ENCODE measurements around the gene SPAST. TPM values are rescaled to one million over a fixed set of nuclear protein-coding genes. Genes with fewer than 3 reads are reported as not detected.

Gene SPAST
- total and polyA plus RNA-seq, 2 of the 13 experiments (the other 11 are each of a cell fraction or from before 2014, with no cell fraction given), result 11.5 to 40.4 TPM

DNA sequence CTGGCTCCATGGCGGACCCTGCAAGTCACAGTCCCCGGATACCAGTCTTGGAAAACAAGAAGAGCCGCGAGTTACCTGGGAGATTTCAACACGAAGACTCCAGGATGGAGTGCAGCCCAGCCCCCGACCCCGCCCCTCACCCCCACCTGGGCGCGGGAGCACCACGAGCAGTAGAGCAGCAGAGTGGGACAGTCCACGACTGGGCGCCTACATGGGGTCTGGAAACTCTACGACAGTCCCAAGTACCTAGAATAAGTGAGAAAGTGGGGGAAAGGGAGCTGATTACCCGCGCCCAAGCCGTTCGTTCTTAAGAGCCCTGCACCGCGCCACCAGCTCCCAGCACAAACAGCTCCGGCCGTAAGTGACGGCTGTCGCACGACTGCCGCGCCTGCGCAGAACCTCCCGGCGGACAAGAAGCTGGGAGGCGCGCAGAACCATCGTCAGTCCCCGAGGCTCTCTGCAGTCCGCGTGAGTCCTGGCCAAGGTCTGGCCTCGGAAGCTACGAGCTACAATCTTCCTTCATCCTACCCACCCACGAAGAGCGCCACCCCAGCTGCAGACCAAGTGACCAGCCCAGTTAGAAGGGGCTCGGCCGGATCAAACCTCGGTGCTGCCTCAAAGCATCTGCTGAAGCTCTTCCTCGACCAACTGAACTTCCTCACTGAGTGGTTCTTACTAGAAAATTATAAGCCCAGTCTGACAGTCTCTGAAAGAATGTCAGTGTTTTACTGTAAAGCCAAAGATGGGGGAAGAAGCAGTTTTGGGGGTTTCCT lies 23.7 kb upstream of the SPAST start, which contains the start of gene DPY30 (continued):
- TF ChIP-seq, protein P1, sequence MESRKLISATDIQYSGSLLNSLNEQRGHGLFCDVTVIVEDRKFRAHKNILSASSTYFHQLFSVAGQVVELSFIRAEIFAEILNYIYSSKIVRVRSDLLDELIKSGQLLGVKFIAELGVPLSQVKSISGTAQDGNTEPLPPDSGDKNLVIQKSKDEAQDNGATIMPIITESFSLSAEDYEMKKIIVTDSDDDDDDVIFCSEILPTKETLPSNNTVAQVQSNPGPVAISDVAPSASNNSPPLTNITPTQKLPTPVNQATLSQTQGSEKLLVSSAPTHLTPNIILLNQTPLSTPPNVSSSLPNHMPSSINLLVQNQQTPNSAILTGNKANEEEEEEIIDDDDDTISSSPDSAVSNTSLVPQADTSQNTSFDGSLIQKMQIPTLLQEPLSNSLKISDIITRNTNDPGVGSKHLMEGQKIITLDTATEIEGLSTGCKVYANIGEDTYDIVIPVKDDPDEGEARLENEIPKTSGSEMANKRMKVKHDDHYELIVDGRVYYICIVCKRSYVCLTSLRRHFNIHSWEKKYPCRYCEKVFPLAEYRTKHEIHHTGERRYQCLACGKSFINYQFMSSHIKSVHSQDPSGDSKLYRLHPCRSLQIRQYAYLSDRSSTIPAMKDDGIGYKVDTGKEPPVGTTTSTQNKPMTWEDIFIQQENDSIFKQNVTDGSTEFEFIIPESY (CRISPR knock-in tag; IDR thresholded peaks at IDR 0.05), result peak; percentile 41; the same call in 1 of the 2 replicates
- TF ChIP-seq ZNF777 (CRISPR knock-in tag; IDR thresholded peaks at IDR 0.05), result no peak
- TF ChIP-seq ZNF768 (CRISPR knock-in tag; IDR thresholded peaks at IDR 0.05), result peak; percentile 79; the same call in 1 of the 2 replicates
- peak; percentile 98 to 100 for TF ChIP-seq POLR2A (IDR thresholded peaks at IDR 0.05; ENCODE audit: insufficient read depth in 1 of 2, low read depth in 2 of 2, low read length in 2 of 2)

DNA sequence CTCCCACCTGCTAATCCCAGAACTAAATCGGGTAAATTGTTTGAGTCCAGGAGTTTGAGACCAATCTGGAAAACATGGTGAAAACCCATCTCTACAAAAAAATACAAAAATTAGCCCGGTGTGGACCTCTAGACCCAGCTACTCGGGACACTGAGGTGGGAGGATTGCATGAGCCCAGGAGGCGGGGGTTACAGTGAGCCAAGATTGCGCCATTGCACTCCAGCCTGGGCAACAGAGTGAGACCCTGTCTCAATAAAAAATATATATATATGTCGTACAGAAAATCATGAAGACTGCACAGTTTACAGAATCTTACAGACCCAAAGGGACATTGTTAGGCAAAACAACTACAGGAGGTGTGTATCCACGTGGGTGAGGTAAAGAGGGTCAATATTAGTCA lies 19.8 kb upstream of the SPAST start:
- Histone ChIP-seq H3K9ac (ENCODE audit: insufficient read depth, low read depth, low read length) (no peak overlapping the region), H3K36me3 (replicated peaks in 1 of 2; ENCODE audit: control insufficient read depth in 1 of 2, insufficient read depth in 2 of 2, low read length in 2 of 2) (no peaks in the 10 kb centered on the region), H3K4me1 (ENCODE audit: insufficient read depth, low read length) (peaks cover 37% of the 10 kb centered on the region), H3K27ac (ENCODE audit: extremely low read length, insufficient read depth, low read length) (no peak overlapping the region), H3K9me3 (ENCODE audit: low read length) (no peaks in the 10 kb centered on the region), H3K79me2 (ENCODE audit: insufficient read depth, low read length) (peaks cover 8% of the 10 kb centered on the region), H3K4me2 (ENCODE audit: low read depth, low read length) (peak overlapping the region; percentile 43; the same call in 1 of the 2 replicates), H4K20me1 (ENCODE audit: insufficient read depth, low read length) (no peaks in the 10 kb centered on the region), H2AFZ (ENCODE audit: low read length) (peak overlapping the region; percentile 28), H3K27me3 (ENCODE audit: control insufficient read depth in 1 of 2, insufficient read depth in 2 of 2, low read length in 2 of 2) (no peaks in the 10 kb centered on the region; a peak in 1 of 5 replicates), H3K4me3 (replicated peaks in 1 of 3; ENCODE audit: insufficient read depth in 1 of 3, low read depth in 2 of 3, low read length in 3 of 3) (no peak overlapping the region)
- intact Hi-C loops (cut with micrococcal nuclease; ENCODE audit: unreplicated experiment) (no loop called here), in situ Hi-C loops (cut with HindIII; ENCODE audit: extremely low pct_ligation_motif_present, low pct_unique_long_range_greater_than_20kb) (no loop called here)
- ChIA-PET CTCF (ENCODE audit: low intra/inter-chr PET ratio, low total read pairs) (no interaction called here), POLR2A (interaction anchor here (8.1 kb wide), 1 partner anchor 20 kb away, joined by 146 read pairs; the partner anchor contains the start of gene SPAST)
- BruUV-seq (replicated peaks), result no TSS peak
- ATAC-seq (no peak), DNase-seq (ENCODE audit: low spot score) (no peak), FAIRE-seq (no peak)
- 0 out of 2 replicates have a peak, but pooled peaks have one; percentile 26 for TF ChIP-seq CEBPB (IDR thresholded peaks at IDR 0.05; ENCODE audit: borderline replicate concordance, low read depth, low read length)
- TF ChIP-seq CEBPG (CRISPR knock-in tag; IDR thresholded peaks at IDR 0.05), result peak; percentile 30; the same call in 1 of the 2 replicates
- TF ChIP-seq ZNF121 (CRISPR knock-in tag; IDR thresholded peaks at IDR 0.05), result peak; percentile 94
- no peak for TF ChIP-seq HOXD1 (CRISPR knock-in tag; IDR thresholded peaks at IDR 0.05)
- 45% methylated on average over 7 of the region's 7 CpGs for WGBS (ENCODE audit: low lambda C conversion rate)

Measured in HepG2 (cell line).